Activated naive CD8-positive, alpha-beta T cell (primary cell): Measurements from ENCODE around the gene FAM118B.

ENCODE experiments used
- H3K27ac Mint-ChIP-seq: one replicate; pipeline ENCODE4 v1.8.0; 2021; ENCODE audit warnings: mixed read lengths
- H3K27me3 Mint-ChIP-seq: one replicate; pipeline ENCODE4 v1.8.0; 2021; ENCODE audit warnings: mixed read lengths
- H3K36me3 Mint-ChIP-seq: one replicate; pipeline ENCODE4 v1.8.0; 2021; ENCODE audit warnings: mixed read lengths
- H3K4me1 Mint-ChIP-seq: one replicate; pipeline ENCODE4 v1.8.0; 2021; ENCODE audit warnings: low read depth, mixed read lengths
- H3K4me3 Mint-ChIP-seq: one replicate; pipeline ENCODE4 v1.8.0; 2021; ENCODE audit warnings: mild to moderate bottlenecking, mixed read lengths
- H3K9me3 Mint-ChIP-seq: one replicate; pipeline ENCODE4 v1.8.0; 2021; ENCODE audit warnings: low read depth, mixed read lengths

The FAM118B gene

DNA sequence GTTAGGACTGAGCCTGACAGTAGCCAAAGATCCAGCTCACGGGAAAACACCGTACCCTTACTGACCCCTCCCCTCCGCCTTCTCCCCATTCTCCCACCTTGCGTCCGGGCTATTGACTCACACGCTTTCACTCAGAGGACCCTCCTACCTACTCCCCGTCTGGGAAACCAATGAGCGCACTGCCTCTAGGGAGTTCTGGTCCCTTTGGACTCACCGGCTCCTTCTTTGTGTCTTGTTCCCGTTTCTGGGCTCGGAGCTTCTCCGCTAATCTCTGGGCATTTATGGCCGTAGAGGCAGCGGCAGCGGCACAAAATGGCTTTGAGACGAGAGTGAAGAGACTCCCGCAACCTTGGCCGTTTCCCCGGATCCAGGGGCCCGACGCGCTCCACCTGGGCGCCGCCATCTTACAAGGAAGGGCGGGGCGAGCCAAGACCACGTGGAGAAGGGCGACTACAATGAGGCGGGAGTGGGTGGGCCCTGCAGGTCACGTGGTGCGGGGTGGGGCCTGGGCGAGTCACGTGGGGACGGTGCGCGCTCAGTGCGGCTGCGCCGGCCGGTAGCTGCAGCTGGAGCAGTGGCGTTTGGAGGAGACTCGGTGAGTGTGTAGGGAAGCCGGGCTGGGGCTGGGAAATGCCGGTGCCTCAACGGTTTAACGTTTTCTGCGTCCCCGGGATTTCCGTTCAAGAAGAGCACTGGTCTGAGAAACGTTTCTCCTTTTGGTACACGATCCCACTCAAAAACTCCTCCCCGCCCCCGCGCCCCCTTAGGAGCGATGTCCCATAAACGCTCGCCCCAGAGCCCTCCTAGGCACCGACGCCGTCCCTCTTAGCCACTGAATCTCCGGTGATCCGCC lies at the start of gene FAM118B, which contains the start of gene RPUSD4:
TSS of gene FAM118B (plus strand) at position 547 of the 853 bp plus-strand sequence. CDS start 23,220 bp downstream, outside the sequence.
TSS of gene RPUSD4 (minus strand) at position 415 of the 853 bp plus-strand sequence. CDS start at position 403, 12 bp downstream.
- peak within 1 kb of the TSS; percentile 99 for H3K4me3 Mint-ChIP-seq

DNA sequence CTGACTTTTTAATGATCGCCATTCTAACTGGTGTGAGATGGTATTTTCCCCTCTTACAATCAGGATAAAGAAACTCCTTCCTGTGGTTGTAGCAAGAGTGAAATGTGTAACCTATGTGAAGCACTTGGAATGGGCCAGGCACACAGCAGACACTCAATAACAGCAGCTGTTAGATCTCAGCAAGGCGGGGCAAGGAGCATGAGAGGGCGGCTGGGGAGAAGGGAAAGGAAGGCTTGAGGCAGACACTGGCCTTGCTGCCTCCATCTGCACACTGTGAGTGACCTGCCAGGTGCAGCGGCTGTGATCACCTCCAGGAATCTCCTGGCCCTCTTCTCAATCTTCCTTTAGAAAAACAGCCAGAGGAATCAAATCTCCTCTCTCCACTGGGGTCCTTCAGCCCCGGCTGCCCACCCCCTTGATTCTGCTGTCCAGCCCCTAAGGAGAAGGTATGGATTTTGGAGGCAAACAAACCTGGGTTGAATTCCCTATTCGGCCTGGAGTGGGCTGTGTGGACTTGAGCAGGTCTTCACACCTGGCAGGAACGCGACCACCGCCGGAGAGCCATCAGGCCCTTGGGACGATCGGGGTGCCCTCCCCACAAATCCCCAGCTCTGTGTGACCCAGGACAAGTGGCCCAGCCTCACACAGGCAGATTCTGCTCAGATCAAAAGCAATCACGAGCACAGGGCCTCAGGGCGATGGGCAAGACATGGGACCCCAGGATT lies 49.1 kb upstream of the FAM118B start:
- no peaks in the 10 kb centered on the region for H3K27me3 Mint-ChIP-seq
- no peaks in the 10 kb centered on the region for H3K36me3 Mint-ChIP-seq
- H3K27ac Mint-ChIP-seq, result no peak overlapping the region
- H3K4me3 Mint-ChIP-seq, result no peak overlapping the region
- H3K9me3 Mint-ChIP-seq, result no peaks in the 10 kb centered on the region
- peaks cover 2% of the 10 kb centered on the region for H3K4me1 Mint-ChIP-seq

More for the DNA sequence above, at the start of gene FAM118B, which contains the start of gene RPUSD4:
- Mint-ChIP-seq H3K27ac (peak within 1 kb of the TSS; percentile 98), H3K36me3 (peaks cover 11% of the 10 kb centered on the region), H3K9me3 (no peaks in the 10 kb centered on the region), H3K4me1 (peaks cover 42% of the 10 kb centered on the region), H3K27me3 (no peaks in the 10 kb centered on the region)

- H3K36me3 Mint-ChIP-seq, result no peaks in the 10 kb centered on the region
- peaks cover 2% of the 10 kb centered on the region for H3K4me1 Mint-ChIP-seq
- no peak overlapping the region for H3K27ac Mint-ChIP-seq
- no peak overlapping the region for H3K4me3 Mint-ChIP-seq
- H3K9me3 Mint-ChIP-seq, result no peaks in the 10 kb centered on the region
- H3K27me3 Mint-ChIP-seq, result no peaks in the 10 kb centered on the region
Observed at GRCh38 chr11:126163074-126163700, 48.4 kb upstream of the FAM118B start.

DNA sequence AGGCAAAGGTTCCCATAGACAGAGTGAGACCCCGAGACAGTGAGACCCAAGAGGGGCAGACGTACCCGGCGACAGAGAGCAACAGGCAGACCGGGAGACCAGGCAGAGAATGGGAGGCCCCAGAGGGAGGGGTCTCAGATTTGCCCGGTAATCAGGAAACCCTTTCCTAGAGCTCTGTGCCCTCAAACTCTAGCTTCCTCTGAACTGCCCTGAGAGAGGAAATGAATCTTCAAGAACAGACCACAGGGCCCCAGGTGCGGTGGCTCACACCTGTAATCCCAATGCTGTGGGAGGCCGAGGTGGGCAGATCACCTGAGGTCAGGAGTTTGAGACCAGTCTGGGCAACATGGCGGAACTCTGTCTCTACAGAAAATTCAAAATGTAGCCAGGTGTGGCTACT lies 47.8 kb upstream of the FAM118B start:
- Mint-ChIP-seq H3K9me3 (no peaks in the 10 kb centered on the region), H3K36me3 (no peaks in the 10 kb centered on the region), H3K27me3 (no peaks in the 10 kb centered on the region), H3K4me3 (no peak overlapping the region), H3K27ac (no peak overlapping the region), H3K4me1 (peaks cover 2% of the 10 kb centered on the region)

DNA sequence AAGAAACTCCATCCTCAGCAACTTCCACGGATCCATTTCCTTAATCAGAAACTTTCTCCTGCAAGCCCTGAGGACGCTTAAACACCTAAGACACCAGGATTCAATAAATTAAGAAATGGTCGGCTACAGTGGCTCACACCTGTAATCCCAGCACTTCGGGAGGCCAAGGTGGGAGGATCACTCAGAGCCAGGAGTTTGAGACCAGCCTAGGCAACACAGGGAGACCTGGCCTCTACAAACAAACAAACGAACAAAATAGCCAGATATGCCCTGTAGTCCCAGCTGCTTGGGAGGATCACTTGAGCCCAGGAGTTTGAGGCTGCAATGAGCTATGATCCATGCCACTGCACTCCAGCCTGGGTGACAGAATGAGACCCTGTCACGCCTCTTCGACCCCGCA lies 46.8 kb upstream of the FAM118B start:
- Mint-ChIP-seq H3K4me3 (no peak overlapping the region), H3K36me3 (no peaks in the 10 kb centered on the region), H3K27ac (no peak overlapping the region), H3K9me3 (no peaks in the 10 kb centered on the region), H3K27me3 (no peaks in the 10 kb centered on the region), H3K4me1 (peaks cover 2% of the 10 kb centered on the region)

- Mint-ChIP-seq H3K36me3 (no peaks in the 10 kb centered on the region), H3K4me3 (no peak overlapping the region), H3K27me3 (no peaks in the 10 kb centered on the region), H3K4me1 (peaks cover 2% of the 10 kb centered on the region), H3K9me3 (no peaks in the 10 kb centered on the region), H3K27ac (no peak overlapping the region)
Observed at GRCh38 chr11:126165311-126165720, 46.3 kb upstream of the FAM118B start.

DNA sequence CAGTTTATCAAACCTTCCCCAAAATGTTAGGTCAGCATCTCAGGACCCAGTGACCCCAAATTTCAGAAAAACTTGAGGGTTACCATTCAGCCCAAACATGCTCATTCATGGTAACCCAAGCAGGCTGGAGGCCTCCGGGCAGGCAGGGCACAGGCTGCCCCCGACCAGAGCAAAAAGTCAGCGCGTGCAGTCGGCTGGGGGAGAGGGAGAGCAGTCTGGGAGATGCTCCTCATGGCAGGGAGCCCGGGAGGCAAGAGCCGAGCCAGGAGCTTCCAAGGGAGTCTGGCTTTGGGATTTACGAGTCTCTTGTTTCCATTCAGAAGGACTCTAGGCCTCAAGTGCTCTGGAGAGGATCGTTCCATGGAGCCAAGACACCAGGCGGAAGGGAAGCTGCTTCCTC lies 45.8 kb upstream of the FAM118B start:
- peaks cover 2% of the 10 kb centered on the region for H3K4me1 Mint-ChIP-seq
- H3K36me3 Mint-ChIP-seq, result no peaks in the 10 kb centered on the region
- no peak overlapping the region for H3K4me3 Mint-ChIP-seq
- no peaks in the 10 kb centered on the region for H3K27me3 Mint-ChIP-seq
- no peaks in the 10 kb centered on the region for H3K9me3 Mint-ChIP-seq
- H3K27ac Mint-ChIP-seq, result no peak overlapping the region

- H3K27ac Mint-ChIP-seq, result no peak overlapping the region
- no peaks in the 10 kb centered on the region for H3K27me3 Mint-ChIP-seq
- H3K4me1 Mint-ChIP-seq, result peaks cover 2% of the 10 kb centered on the region
- no peaks in the 10 kb centered on the region for H3K9me3 Mint-ChIP-seq
- no peak overlapping the region for H3K4me3 Mint-ChIP-seq
- no peaks in the 10 kb centered on the region for H3K36me3 Mint-ChIP-seq
Observed at GRCh38 chr11:126166413-126166812, 45.2 kb upstream of the FAM118B start.

DNA sequence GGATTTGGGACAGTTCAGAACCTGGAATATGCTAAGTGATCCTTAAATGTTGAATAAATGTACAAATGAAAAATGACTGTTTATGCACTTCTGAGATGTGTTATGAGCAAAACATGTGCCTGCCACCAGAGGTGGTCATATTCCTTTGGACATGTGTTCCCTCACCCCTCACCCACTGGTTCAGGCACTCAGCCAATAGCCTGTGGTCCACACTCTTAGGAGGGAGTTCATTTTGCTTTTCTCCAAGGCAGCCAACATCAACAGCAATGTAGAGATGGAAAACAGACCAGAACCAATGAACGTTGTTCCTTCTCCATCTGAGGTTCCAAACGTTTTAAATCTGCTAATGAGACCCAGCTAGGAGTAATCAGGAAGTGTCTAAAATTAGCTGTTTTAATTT lies 44.1 kb upstream of the FAM118B start:
- H3K4me1 Mint-ChIP-seq, result peaks cover 2% of the 10 kb centered on the region
- H3K27ac Mint-ChIP-seq, result no peak overlapping the region
- H3K27me3 Mint-ChIP-seq, result no peaks in the 10 kb centered on the region

GRCh38 chr11:126169291-126169690 lies 42.3 kb upstream of the FAM118B start:
- H3K27ac Mint-ChIP-seq, result no peak overlapping the region
- no peak overlapping the region for H3K4me3 Mint-ChIP-seq
- H3K27me3 Mint-ChIP-seq, result no peaks in the 10 kb centered on the region
- H3K9me3 Mint-ChIP-seq, result no peaks in the 10 kb centered on the region
- H3K4me1 Mint-ChIP-seq, result peaks cover under 1% of the 10 kb centered on the region
- no peaks in the 10 kb centered on the region for H3K36me3 Mint-ChIP-seq

More for the DNA sequence above, 44.1 kb upstream of the FAM118B start:
- Mint-ChIP-seq H3K4me3 (no peak overlapping the region), H3K36me3 (no peaks in the 10 kb centered on the region), H3K9me3 (no peaks in the 10 kb centered on the region)

DNA sequence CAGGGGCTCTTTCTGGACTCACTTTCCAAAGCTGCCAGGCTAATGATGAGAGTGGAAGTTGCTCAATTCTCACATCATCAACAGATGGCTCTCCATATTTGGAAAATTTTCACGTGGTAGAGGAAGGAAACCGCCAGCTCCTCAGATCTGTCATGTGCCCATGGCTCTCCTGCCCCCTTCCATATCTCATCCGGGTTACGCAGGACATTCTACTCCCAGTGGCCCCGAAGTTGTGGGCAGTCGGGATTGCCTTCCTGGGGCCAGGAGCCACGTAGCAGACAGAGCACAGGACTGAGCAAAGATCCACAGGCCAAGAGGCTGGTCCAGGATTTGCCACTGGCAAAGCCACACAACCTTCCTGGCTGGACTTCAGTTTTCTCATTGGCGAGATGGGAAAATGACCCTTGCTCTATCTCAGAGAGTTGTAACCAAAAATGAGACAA lies 39.0 kb upstream of the FAM118B start:
- Mint-ChIP-seq H3K9me3 (no peaks in the 10 kb centered on the region), H3K4me1 (no peaks in the 10 kb centered on the region), H3K27ac (no peak overlapping the region), H3K4me3 (no peak overlapping the region), H3K36me3 (no peaks in the 10 kb centered on the region), H3K27me3 (no peaks in the 10 kb centered on the region)

DNA sequence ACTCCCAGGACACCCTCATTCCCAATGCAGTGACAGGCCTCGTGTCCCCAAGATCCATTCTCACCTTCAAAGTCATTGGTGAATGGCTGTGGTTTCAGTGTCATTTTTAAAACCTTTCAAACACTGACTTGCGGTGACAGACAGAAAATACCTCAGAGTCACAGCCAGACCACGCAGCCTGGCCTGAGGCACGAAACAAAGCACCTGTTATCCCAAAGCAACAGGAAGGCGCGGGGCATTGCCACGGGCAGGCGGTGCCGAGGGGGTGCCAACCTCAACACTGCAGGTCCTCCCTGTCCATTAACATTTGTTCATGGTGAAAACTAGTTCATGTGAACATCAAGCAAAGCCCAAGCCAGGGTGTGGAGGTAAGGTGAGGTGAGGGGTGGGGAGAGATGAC lies 38.3 kb upstream of the FAM118B start:
- no peak overlapping the region for H3K4me3 Mint-ChIP-seq
- no peaks in the 10 kb centered on the region for H3K36me3 Mint-ChIP-seq
- no peaks in the 10 kb centered on the region for H3K4me1 Mint-ChIP-seq
- no peaks in the 10 kb centered on the region for H3K9me3 Mint-ChIP-seq
- no peak overlapping the region for H3K27ac Mint-ChIP-seq
- H3K27me3 Mint-ChIP-seq, result no peaks in the 10 kb centered on the region

DNA sequence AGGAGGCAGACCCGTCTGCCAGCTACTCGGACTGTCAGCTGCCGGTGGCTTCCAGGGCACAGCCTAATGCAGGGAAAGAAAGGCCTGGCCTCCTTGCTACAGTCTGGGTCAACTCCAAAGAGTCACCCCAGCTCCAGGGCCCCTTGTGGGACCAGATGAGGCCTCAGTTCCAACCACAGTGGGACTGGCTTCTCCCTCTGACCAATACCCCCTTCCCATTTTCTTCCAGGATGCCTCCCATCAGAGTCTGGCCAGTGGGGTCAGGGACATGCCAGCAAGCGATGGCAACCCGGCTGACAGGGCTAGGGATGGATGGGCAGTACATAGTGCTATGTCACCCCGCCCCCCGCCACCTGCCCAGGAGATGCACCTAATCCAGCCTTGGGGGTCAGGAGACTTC lies 36.8 kb upstream of the FAM118B start:
- Mint-ChIP-seq H3K9me3 (no peaks in the 10 kb centered on the region), H3K27ac (no peak overlapping the region), H3K4me3 (no peak overlapping the region), H3K27me3 (no peaks in the 10 kb centered on the region), H3K36me3 (no peaks in the 10 kb centered on the region), H3K4me1 (no peaks in the 10 kb centered on the region)

GRCh38 chr11:126175393-126175792 lies 36.2 kb upstream of the FAM118B start:
- H3K27ac Mint-ChIP-seq, result no peak overlapping the region
- no peak overlapping the region for H3K4me3 Mint-ChIP-seq
- no peaks in the 10 kb centered on the region for H3K4me1 Mint-ChIP-seq
- H3K9me3 Mint-ChIP-seq, result no peaks in the 10 kb centered on the region
- H3K36me3 Mint-ChIP-seq, result peaks cover 2% of the 10 kb centered on the region
- H3K27me3 Mint-ChIP-seq, result no peaks in the 10 kb centered on the region
